Activated CD4-positive, alpha-beta T cell treated with anti-CD3 and anti-CD28 coated beads, Interleukin-2, amount 50 U/mL, for 24 hours (primary cell): Measurements from ENCODE around the gene TMTC1.

Experiments
- DNase-seq, 2 donors: peaks; one replicate each; pipeline ENCODE4 v3.0.0-alpha.2; 2020; ENCODE audit warnings: low read depth in 1 of 2, low spot score in 1 of 2

Gene TMTC1

DNA sequence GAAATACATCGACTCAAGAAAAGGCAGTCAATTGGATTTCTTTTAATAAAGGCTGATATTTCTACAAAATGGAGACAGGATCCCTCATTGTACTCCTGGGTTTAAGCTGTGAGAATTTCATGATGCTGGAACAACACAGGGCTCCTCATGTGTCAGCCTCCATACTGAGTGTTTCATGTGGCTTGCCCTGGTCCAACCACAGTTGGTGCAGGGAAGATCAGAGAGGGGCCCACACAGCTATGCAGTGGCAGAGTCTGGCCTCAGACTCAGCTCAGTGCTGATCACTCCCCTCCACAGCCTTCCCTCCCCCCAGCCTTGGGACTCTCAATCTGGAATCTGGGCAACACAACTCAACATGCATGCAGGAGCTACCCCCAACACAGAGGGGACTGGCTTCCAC is 163.7 kb downstream of the TMTC1 start:
- no peak for DNase-seq

DNA sequence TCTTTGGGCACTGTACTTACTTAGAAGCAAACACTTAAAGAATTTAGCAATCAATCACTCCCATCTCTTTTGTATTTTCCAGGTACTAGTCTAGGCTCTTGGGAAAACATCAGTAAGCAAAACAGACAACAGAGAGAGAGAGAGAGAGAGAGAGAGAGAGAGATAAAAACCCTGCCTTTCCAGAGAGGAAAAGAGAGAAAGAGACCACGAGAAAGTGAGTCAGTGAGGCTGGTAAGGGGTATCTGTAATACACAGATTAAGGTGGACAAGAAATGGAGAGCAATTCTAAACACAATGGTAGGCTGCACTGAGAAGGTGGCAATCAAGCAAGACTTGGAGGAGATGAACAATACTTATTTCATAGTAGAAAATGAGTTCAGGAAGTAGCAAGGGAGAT is 166.3 kb downstream of the TMTC1 start:
- no peak for DNase-seq

DNA sequence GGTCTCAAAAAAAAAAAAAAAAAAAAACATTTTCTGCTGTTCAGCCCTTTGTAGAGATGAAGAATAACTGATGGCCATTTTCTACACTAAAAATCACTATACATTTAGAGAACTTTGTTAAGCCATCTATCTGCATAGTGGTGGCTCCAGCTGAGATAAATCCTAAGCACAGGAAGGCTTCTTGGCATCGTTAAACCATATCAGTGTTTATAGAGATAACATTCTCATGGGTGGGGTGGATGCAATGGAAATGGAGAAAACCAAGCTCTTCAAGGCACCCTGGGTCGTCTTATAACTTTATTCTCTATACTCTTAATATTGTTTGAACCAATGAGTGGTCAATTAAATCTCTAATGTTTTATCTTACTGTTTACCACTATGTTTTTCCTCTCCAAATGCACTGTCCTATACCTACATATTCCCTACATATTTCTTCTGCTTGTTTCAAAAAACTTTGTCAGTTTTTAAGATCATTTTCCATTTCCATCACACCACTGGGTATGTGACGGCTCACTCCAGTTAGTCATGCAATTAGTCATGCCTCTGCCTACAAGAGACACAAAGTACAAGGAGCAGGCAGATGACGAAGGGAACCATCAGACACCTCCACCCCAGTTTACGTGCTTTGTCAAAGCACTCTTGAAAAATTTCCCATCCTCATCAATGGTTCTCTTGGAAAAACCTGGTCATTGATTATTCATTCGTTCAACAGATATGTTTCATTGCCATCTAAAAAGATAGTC is 166.9 kb downstream of the TMTC1 start:
- no peak for DNase-seq

DNA sequence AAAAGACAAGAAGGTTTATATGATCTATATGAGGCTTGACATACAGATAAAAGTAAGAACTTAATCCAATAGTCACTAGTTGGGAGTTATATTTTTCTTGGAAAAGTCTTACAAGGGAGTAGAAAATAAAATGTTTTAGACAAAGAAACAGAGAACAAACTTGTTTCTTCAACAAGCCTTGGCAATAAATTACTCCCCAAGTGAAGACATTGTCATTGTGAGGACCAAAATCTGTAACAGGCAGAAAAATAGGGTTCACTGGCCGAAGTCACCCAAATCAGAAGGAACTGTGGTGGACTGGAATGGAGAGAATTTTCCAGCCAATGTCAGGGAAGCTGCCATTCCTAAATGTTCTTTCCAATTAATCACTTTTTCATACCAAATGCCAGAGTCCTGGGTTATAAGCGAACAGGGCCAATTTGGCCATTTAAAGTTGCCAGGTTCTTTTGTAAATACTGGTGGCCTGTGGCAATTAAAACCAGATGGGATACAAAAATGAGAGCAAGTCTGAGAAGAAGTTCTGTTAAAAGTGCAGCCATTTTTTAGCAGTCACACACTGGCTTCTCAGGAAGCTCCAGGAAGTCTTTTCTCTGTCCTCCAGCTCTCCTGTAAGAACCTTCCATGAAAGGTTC is 168.9 kb downstream of the TMTC1 start:
- DNase-seq = no peak

DNA sequence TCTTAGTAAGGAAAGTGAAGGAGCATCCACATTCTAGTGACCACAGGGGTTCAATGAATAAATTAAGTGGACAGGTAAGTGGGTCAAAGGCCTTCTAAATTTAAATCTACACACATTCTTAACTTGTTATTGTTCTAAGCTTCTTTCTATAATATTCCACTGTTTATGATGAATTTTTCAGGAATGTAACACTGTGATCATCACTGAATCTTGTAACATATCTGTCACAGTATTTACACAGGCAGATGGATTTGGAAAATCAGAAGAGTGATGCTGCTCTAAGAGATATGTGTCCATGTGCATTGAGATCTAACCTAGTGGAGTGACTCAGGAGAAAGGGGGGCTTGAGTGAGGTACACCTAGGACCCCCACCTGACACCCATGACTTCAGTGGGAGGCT is 170.8 kb downstream of the TMTC1 start:
- no peak for DNase-seq

DNA sequence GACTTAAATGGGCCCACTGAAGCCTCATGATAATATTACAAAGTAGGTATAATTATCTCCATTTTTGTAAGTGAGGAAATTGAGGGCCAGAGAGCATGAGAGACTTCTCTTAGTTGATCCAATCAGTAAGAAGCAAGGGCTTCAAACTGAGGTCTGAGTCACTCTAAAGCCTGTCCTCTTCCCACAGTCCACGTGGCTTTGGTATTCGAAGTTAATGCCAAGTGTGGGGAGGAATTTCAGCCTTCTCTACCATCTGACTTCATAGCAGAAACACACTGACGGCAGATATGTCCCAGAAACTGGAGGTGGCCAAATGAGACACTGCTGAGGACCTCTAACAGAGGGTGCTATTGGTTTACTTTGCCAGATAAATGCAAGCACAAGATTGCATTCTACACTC is 171.8 kb downstream of the TMTC1 start:
- no peak for DNase-seq

DNA sequence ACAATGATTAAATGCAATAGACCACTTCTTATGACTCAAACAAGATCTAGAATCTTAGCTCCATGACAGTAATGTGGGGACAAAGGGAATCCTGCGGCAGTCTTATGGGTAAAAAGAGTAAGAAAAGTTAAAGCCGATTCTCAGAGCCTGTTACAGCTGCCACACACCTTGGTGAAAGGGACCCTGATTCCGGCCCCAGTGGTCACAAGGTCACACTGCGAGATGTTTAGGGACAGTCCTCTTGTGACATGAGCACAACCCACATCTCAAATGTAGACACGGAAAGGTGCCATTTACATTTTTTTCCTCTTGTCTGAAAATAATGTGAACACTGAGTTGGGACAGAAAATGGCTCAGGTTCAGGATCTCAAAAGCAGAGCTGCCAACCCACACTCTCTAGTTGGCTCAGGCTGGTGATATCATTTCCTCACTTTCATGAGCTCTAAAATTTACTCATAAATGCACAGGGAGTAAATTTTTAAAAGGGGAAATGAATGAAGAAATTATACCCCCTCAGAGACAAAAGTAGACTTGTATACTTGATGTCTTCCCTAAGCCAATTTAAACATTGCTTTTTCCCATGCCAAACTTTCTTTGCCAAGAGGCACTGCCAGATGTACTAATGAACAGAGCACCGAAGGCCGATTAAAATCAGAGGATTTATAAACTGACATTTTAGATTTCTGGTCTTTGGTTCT is 173.1 kb downstream of the TMTC1 start:
- no peak for DNase-seq

DNA sequence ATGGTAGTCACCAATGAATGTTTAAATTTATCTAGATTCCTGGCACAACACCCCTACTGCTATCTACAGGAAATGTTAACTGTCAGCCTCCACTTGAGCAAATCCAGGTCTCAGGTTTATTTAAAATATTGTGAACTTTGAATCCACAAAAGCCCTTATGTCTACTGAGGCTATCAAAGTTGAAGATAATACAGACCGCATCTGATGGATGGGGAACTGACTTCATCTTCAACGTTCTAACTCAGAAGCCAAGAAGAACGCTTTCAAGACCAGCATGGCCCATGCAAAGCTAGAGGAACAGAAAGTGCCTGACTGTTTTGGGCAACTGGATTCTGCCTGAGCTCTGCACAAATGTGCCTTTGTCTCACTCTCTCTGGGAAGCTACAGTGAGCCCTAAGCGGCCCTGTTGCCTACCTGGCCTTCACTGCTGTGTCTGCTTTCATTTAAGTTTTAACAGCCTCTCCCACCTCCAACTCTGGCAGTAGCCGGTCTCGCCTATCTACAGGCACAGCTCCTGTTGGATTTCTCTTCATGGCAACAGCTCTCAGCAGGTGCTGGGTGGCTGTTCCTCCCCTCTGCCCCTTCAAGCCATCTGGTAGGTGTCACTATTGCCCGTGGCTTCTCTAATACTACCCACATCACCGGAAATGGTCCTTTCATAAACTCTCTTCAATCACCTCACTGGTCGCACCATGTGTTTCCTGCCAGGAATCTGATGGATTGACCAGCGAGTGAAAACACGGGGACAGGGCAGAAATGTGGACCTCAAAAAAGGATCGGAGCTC is 174.1 kb downstream of the TMTC1 start:
- DNase-seq = no peak

DNA sequence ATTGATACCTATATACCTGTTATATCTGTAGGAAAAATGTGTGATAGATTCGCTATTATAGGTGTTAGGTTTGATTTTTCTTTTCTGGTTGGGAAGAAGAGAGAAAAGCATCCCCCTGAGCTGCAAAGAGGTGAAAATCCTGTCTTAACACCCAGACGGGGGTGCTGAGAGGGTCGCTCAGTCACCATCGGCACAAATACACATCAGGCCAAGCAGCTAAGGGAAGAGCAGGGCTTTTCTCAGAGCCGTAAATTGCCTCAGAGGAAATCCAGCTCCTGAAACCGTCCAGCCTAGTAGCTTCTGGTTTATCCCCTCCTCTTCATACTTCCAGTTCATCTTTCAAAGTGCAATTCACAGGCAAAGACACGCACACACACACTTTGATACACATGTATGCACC is 175.2 kb downstream of the TMTC1 start:
- DNase-seq = no peak

DNA sequence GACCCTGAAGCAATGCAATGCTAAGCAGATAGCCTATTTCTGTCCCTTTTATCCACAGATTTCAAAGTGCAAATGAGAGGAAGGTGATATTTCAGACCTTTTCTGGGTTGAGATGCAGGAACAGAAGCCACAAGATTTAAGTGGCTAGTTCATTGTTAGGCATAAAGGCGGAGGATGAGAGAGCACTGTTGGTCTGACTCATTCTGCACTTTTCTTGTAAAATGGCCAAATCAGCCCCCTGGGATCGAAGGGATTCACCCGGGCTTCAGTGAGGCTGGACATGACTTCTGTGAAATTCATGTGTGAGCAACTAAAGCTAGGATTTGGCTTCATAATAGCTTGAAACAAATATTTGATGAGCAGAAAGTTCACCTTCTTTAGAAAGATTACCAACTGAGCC is 184.4 kb downstream of the TMTC1 start:
- no peak for DNase-seq

DNA sequence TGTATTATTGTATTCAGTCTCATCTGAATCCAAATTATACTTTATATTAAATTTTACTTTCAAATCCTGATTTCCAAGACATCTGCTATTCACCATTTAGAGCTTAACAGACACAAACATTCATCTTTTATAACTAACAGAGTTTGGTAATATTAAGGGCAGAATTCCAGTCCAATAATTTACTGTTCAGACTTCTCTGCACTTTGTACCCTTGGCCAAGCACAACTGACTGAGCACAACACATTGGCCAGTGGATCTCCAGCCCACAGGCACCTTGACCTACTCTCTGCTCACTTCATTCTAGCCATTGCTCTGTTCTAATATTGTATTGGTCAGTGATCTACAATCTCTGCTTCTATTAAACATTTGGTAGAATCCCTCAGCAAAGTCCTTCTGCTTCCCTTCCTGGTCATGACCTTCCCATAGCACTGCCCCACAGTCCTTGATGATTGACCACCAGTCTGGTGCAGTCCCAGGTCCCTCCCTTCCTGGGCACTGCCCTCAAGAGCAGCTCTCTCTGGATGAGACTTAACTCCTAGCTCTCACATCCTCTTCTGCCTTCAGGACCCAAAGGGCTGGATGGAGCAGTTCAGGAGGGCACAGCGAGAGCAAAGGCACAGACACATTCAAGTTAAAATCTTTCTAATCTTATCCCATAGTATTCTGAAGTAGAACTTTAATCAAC is 188.5 kb downstream of the TMTC1 start:
- no peak for DNase-seq

DNA sequence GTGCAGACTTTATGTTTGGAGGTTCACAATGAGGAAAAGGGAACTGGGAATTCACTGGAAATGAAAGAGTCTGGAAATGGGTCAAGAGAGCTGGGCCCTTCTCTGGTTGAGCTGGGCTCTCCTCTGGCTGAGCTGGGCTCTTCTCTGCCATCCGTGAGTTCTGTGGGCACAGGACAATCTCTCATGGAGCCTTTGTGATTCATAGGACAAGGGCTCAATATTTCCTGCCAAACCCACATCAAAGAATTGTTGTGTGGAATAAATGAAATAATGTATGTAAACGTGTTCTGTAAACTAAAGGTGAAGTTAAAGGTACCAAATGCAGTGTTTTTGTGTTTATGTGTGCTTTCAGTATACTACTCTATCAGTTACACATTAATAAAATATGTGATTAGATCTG is 190.7 kb downstream of the TMTC1 start:
- no peak for DNase-seq

DNA sequence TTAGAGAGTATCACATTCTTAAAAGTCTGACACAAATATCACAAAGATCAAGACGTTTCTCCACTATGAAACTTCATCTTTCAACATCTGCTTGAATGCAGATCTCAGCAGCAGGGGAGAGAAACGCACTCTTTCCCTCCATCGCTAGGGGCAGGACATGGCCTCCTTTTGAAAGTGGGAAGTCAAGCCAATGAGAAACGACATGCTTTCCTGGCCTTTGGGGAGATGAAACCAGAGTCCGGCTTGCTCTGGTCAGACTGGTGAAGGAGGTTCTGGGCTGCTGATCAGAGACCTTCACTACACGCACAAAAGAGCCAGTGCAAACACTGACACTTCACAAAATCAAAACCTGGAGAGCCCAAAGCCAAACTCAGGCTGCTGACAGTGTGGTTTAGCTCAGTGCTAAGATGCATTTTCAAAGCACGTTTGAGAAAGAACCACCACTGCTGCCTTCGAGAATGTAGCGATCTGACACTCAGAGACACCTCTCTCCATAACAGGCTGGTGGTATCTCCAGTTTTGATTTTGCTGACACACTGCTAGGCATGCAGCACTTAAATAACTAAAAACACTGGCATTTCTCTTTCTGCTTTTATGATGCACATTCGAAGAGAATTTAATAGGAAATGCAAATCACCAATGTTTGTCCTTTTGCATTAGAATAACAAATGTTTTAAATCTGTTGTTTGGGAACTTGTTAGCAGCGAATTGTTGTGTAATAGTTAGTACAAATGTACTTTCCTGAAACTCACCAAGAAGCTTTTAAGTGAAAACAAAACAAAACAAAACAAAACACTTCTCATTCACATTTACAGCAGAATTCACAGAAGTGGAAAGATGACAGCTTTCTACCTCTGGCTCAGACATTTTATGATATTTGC is 192.4 kb downstream of the TMTC1 start:
- no peak for DNase-seq

DNA sequence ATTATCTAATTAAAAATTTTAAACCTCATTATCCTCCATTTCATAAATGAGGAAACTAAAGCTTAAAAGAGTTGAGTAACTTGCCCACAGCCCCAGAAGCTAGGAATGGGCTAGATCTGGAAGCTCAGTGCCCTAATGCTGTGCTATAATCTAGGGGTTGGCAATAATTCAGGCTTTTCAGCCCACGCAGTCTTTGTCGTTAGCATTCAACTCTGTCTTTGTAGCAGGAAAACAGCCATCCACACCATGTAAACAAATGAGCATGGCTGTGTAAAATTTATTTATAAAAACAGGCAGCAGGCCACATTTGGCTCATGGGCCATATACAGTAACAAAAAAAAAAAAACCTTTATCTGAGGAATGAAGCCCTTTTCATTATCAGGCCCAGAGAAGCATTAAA is 193.9 kb downstream of the TMTC1 start:
- no peak for DNase-seq

DNA sequence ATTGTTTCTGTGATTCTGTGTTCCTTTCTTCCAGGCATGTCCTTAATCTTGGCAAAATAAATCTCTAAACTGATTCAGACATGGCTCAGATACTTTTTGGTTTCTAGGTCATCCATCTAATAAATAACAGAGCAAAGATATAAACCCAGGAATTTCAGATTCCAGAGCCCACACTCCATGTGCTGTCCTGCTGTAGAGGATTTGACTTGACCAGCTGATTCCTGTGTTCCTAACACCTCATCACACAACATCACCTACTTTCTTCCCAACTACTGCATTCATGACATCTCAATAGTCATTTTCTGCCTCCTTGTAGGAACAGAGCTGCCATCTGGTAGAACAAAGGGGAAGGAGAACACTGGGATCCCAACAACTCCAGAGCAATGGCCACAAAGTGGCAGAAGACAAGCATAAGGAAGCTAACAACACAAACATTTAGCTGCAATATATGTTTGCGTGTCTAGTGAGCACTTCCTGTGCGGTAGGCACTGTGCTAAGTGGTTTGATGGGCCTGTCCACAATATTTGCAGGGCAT is 194.4 kb downstream of the TMTC1 start:
- DNase-seq = no peak

DNA sequence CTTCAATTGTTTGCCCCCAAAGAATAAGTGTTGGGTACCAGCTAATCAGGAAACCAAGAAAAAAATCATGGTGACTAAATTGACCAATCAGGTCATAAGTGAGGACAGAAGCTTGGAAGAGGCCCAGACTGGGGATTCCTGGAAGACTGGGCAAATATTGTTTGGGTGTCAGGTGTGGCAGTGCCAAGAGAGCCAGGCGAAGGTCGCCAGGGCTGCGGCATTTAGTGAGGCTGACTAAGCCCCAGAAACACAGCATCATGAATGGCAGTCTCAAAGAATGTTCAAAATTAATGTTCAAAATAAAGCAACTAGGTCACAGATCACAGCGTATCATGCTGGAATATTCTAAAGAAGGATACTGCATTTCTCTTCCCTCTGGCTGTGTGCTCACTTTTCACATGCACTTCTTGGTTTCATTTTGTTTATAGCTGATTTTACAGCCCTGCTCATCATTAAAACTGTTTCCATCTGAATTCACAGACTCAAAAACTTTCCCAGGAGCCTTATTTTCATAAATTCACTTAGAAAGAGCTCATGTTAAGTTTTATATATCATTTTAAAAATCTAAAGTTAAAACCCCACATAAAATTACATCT is 201.0 kb downstream of the TMTC1 start:
- no peak for DNase-seq

DNA sequence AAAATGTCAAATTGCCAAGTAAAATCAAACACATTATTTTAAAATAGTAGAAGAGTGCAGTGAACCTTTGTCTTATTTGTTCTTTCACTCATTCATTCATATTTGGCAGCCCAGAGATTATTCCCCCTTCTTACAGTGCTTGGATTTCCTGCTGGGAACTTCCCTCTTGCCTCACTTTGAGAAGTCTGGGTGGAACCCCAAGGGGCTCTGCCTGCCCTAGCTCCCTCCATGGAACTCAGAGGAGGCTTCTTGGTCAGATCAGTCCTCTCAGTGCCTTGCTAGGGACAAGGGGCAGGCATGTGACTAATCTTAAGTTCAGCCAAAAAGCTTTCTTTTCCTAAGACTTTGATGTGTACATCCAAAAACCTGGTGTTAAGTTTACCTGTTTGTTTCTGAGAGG is 201.6 kb downstream of the TMTC1 start:
- DNase-seq = no peak

DNA sequence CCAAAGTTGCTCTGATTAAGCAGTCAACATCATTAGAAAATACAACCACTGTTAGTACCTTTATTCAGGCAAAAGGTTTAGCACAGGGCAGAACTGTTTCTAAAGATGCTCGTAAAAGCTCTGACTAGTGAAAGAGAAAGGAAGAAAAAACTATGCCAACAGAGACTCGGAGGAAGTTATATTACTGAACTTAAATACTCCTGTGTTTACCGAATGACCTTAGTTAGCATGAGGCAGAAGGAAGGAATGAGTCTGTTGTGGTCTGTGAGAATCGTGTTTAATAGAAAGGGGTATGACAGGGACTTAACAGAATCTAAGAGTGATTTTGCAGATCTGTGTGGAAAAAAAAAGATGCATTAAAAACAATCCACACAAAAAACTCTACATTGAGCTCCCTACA is 202.1 kb downstream of the TMTC1 start:
- DNase-seq = no peak

DNA sequence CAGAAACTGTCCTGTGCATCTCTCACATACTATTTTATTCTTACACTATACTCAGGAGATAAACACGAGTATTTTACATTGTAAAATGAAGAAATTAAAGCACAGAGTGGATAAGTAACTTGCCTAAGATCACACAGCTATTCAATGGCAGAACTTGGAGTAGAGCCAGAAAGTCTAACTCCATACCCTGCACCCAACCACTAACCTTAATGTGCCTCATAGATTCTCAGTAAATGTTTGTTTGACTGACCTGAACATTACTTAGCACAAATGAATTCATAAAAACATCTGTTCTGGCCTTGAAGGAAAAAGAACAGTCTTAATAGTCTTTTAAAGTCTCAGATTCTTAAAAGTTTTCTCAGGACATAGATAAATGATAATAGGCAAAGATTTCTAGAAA is 202.8 kb downstream of the TMTC1 start:
- no peak for DNase-seq

DNA sequence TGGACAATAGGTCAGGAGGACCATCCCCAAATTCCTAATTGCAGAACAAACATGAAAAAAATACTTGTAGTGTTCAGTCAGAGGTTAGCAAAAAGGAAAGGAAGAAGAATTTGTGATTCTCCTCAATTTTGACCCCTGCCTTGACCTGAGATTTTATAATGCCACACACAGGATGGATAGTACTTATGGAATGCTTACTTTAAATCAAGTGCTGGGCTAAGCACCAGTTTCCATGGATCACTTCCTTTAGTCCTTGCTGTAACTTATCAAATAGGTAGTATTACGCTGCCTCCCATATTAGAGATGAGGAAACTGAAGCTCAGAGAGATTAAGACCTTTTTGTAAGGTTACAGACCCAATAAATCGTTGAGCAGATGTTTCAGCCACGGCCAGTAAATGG is 205.0 kb downstream of the TMTC1 start:
- no peak for DNase-seq
